RCC 7860 (cell line): Measurements from ENCODE around the gene AMDHD2.

Source experiments
- DNase-seq: peaks from one replicate; pipeline ENCODE4 v3.0.0-alpha.2; 2015; ENCODE audit warnings: low spot score
- FAIRE-seq: peaks from 2 replicates; lab custom pipeline; 2012; peaks lifted over from hg19 to GRCh38; lab: Jason Lieb, UNC

Gene AMDHD2

GRCh38 chr16:2515180-2515851 is 4.9 kb upstream of the AMDHD2 start:
- DNase-seq (no peak), FAIRE-seq (no peak)

GRCh38 chr16:2516391-2517240 is 3.6 kb upstream of the AMDHD2 start:
- FAIRE-seq (no peak), DNase-seq (no peak)

GRCh38 chr16:2517954-2518605 is 2.1 kb upstream of the AMDHD2 start:
- no peak for FAIRE-seq
- DNase-seq, result no peak

- FAIRE-seq (no peak), DNase-seq (no peak)
These were observed 1.1 kb upstream of the AMDHD2 start for GRCh38 chr16:2518823-2519710.

GRCh38 chr16:2519711-2520080 is 475 bp upstream of the AMDHD2 start:
- FAIRE-seq (no peak), DNase-seq (no peak)

- DNase-seq (peak; percentile 86), FAIRE-seq (peak; percentile 81)
These were observed 787 bp downstream of the AMDHD2 start for GRCh38 chr16:2520784-2521531.

GRCh38 chr16:2523801-2524231 is 3.6 kb downstream of the AMDHD2 start:
- DNase-seq (no peak), FAIRE-seq (no peak)

GRCh38 chr16:2524339-2524938 is 4.3 kb downstream of the AMDHD2 start:
- FAIRE-seq (no peak), DNase-seq (no peak)

- DNase-seq, result no peak
- FAIRE-seq, result no peak
These were observed 6.0 kb downstream of the AMDHD2 start for GRCh38 chr16:2526135-2526534.

- no peak for DNase-seq
- FAIRE-seq, result no peak
These were observed 7.1 kb downstream of the AMDHD2 start for GRCh38 chr16:2527071-2527783.

- no peak for FAIRE-seq
- no peak for DNase-seq
These were observed 7.6 kb downstream of the AMDHD2 start for GRCh38 chr16:2527784-2528100.

- no peak for FAIRE-seq
- no peak for DNase-seq
These were observed 8.2 kb downstream of the AMDHD2 start for GRCh38 chr16:2528161-2529060.

- no peak for DNase-seq
- FAIRE-seq, result no peak
These were observed 9.1 kb downstream of the AMDHD2 start for GRCh38 chr16:2529061-2529931.

- no peak for FAIRE-seq
These were observed 9.9 kb downstream of the AMDHD2 start for GRCh38 chr16:2529961-2530628.

GRCh38 chr16:2530629-2531318 is 10.6 kb downstream of the AMDHD2 start:
- DNase-seq (no peak), FAIRE-seq (no peak)

More at GRCh38 chr16:2529961-2530628, 9.9 kb downstream of the AMDHD2 start:
- DNase-seq, result no peak

- DNase-seq, result no peak
- no peak for FAIRE-seq
These were observed 11.2 kb downstream of the AMDHD2 start, which contains the start of gene CEMP1 for GRCh38 chr16:2531371-2531695. CEMP1 (minus strand) TSS chr16:2531408; CDS start chr16:2531073, 335 bp downstream.
